Transverse colon (tissue), 4 donors: Measurements from ENCODE around the gene SNX32.

Experiments used
- EP300 ChIP-seq: sonication (generic); formaldehyde crosslinking; IDR thresholded peaks from one replicate; pipeline ENCODE4 v1.6.1; 2017; ENCODE audit warnings: antibody characterized with exemption, low read depth
- POLR2A ChIP-seq: fragments of 450-650 bp; IDR thresholded peaks from one replicate; pipeline ENCODE4 v1.6.1; 2016; ENCODE audit warnings: antibody characterized with exemption, mild to moderate bottlenecking, moderate library complexity
- POLR2AphosphoS5 ChIP-seq, 3 donors: sonication (generic); formaldehyde crosslinking; IDR thresholded peaks; one replicate each; pipeline ENCODE4 v1.6.1; 2016; ENCODE audit warnings: antibody characterized with exemption in 3 of 3
- TF ChIP-seq, protein P1 (sequence below), 5 experiments: fragments of 200-600 bp in 3 of 5; fragments of 450-650 bp in 2 of 5; sonication (generic) in 3 of 5; IDR thresholded peaks; 1 replicate in 2 of 5; 2 replicates in 3 of 5; pipeline ENCODE4 v1.5.1; 2016 to 2017; ENCODE audit warnings: antibody characterized with exemption in 5 of 5, inconsistent platforms in 3 of 5, mild to moderate bottlenecking in 2 of 5, moderate library complexity in 1 of 5

DNA sequence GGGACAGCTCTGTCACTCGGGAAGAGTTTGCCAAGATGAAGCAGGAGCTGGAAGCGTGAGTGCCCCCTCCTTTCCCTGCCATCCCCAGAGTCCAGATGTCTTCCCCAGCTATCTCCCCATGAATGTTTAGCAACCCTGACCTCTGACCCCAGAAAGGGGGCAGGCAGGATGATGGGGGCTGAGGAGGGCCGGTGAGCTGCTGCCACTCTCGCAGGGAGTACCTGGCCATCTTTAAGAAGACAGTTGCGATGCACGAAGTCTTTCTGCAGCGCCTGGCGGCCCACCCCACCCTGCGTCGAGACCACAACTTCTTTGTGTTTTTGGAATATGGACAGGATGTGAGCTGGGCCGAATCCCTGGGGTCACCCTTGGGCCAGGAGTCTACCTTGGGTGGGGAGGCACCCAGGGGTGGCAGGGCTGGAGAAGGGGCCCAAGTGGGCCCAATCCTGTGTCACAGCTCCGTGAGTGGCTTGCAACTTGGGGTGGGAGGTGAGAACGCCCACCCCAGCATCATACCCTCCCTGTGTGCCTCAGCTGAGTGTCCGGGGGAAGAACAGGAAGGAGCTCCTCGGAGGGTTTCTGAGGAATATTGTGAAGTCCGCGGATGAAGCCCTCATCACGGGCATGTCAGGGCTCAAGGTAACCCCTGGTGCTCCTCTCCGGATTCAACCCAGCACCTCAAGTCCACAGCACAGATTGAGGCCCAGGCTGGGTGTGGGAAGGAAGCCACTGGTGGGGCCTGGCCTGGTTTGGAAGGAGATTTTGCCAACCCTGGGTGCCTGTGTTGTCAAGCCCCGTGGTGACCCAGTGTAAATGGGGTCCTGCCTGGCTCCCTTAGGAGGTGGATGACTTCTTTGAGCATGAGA, 16.7 kb downstream of the SNX32 start:
- TF ChIP-seq EP300 (no peak), POLR2AphosphoS5 (IDR thresholded peaks at IDR 0.05) (peak in 2 of 3 donors; percentile 10 to 30), POLR2A (no peak)
- TF ChIP-seq, protein P1, sequence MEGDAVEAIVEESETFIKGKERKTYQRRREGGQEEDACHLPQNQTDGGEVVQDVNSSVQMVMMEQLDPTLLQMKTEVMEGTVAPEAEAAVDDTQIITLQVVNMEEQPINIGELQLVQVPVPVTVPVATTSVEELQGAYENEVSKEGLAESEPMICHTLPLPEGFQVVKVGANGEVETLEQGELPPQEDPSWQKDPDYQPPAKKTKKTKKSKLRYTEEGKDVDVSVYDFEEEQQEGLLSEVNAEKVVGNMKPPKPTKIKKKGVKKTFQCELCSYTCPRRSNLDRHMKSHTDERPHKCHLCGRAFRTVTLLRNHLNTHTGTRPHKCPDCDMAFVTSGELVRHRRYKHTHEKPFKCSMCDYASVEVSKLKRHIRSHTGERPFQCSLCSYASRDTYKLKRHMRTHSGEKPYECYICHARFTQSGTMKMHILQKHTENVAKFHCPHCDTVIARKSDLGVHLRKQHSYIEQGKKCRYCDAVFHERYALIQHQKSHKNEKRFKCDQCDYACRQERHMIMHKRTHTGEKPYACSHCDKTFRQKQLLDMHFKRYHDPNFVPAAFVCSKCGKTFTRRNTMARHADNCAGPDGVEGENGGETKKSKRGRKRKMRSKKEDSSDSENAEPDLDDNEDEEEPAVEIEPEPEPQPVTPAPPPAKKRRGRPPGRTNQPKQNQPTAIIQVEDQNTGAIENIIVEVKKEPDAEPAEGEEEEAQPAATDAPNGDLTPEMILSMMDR (IDR thresholded peaks at IDR 0.05) = no peak
